Erythroblast (primary cell): Measurements from ENCODE around the gene UGT1A4.

Source experiments
- GATA1 ChIP-seq: IDR thresholded peaks from 2 replicates; pipeline ENCODE4 v1.6.1; 2011; ENCODE audit warnings: low read depth, mild to moderate bottlenecking, control low read depth, low read length, moderate library complexity
- POLR2A ChIP-seq: IDR thresholded peaks from 2 replicates; pipeline ENCODE4 v1.6.1; 2011; ENCODE audit warnings: mild to moderate bottlenecking, low read length

GRCh38 chr2:233796254-233796653 lies 77.7 kb downstream of the UGT1A4 start:
- TF ChIP-seq POLR2A (no peak), GATA1 (no peak)
